ENCODE results near the gene FUT8.
"Not testable (repeated sequence)": the region's sequence is repeated elsewhere in the genome, so short reads cannot be mapped to it uniquely, and the experiment has no call there.

FUT8 gene

GRCh38 chr14:65424531-65424930 lies 12.0 kb downstream of the FUT8 start:
- no peak for TF ChIP-seq CTCF (IDR thresholded peaks at IDR 0.05; ENCODE audit: insufficient read depth, low read depth, low read length, missing control alignments)
- H3K4me3 ChIP-seq (ENCODE audit: low read length) = no peak overlapping the region
- DNase-seq (ENCODE audit: low read depth) = no peak

- no peak for TF ChIP-seq CTCF (IDR thresholded peaks at IDR 0.05; ENCODE audit: insufficient read depth, low read depth, low read length, missing control alignments)
- no peak for DNase-seq (ENCODE audit: low read depth)
- H3K4me3 ChIP-seq (ENCODE audit: low read length) = no peak overlapping the region
These were observed 13.4 kb downstream of the FUT8 start for GRCh38 chr14:65425885-65426284.

GRCh38 chr14:65426902-65427301 lies 14.4 kb downstream of the FUT8 start:
- not testable (repeated sequence) for DNase-seq (ENCODE audit: low read depth); H3K4me3 ChIP-seq (ENCODE audit: low read length)

GRCh38 chr14:65428691-65429090 lies 16.2 kb downstream of the FUT8 start:
- H3K4me3 ChIP-seq (ENCODE audit: low read length) = no peak overlapping the region
- no peak for TF ChIP-seq CTCF (IDR thresholded peaks at IDR 0.05; ENCODE audit: insufficient read depth, low read depth, low read length, missing control alignments)
- DNase-seq (ENCODE audit: low read depth) = no peak

- no peak for DNase-seq (ENCODE audit: low read depth)
- no peak for TF ChIP-seq CTCF (IDR thresholded peaks at IDR 0.05; ENCODE audit: insufficient read depth, low read depth, low read length, missing control alignments)
- no peak overlapping the region for H3K4me3 ChIP-seq (ENCODE audit: low read length)
These were observed 17.2 kb downstream of the FUT8 start for GRCh38 chr14:65429757-65430156.

- TF ChIP-seq CTCF (IDR thresholded peaks at IDR 0.05; ENCODE audit: insufficient read depth, low read depth, low read length, missing control alignments) = no peak
- DNase-seq (ENCODE audit: low read depth) = no peak
These were observed 18.7 kb downstream of the FUT8 start for GRCh38 chr14:65431245-65431644.

GRCh38 chr14:65431951-65432350 lies 19.4 kb downstream of the FUT8 start:
- DNase-seq (ENCODE audit: low read depth) = no peak
- no peak for TF ChIP-seq CTCF (IDR thresholded peaks at IDR 0.05; ENCODE audit: insufficient read depth, low read depth, low read length, missing control alignments)

More at GRCh38 chr14:65431245-65431644, 18.7 kb downstream of the FUT8 start:
- H3K4me3 ChIP-seq (ENCODE audit: low read length) = no peak overlapping the region

More at GRCh38 chr14:65431951-65432350, 19.4 kb downstream of the FUT8 start:
- no peak overlapping the region for H3K4me3 ChIP-seq (ENCODE audit: low read length)

All from epithelial cell of esophagus (primary cell).